Stimulated activated CD4-positive, alpha-beta T cell treated with anti-CD3 and anti-CD28 coated beads, TNF-alpha, amount 100 ng/mL, for 48 hours (primary cell): Measurements from ENCODE around the gene SLC35A4.
"Not testable (repeated sequence)": the region's sequence is repeated elsewhere in the genome, so short reads cannot be mapped to it uniquely, and the experiment has no call there.

Experiments
- DNase-seq, 3 donors: peaks; one replicate each; pipeline ENCODE4 v3.0.0-alpha.2; 2020; ENCODE audit warnings: low read depth in 3 of 3

Gene SLC35A4

DNA sequence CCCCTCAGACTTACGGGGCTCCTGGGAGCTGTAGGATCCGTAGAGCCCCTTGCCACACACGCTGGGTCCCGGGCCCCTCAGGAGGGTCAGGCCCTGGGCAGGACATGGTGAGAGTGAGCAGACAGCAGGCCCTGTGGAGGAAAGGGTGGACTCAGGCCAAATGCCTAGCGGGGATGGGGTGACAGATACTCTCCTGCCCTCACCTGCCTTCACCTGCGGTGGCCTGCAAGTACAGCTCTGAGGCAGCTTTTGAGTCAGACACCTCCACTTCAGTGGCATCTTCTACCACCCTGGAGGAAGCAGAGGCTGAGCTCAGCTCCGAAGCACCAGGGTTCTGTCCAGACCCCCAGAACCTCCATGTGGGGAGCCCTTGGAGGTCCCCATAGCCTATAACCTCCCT lies 26.2 kb downstream of the SLC35A4 start:
- no peak for DNase-seq

DNA sequence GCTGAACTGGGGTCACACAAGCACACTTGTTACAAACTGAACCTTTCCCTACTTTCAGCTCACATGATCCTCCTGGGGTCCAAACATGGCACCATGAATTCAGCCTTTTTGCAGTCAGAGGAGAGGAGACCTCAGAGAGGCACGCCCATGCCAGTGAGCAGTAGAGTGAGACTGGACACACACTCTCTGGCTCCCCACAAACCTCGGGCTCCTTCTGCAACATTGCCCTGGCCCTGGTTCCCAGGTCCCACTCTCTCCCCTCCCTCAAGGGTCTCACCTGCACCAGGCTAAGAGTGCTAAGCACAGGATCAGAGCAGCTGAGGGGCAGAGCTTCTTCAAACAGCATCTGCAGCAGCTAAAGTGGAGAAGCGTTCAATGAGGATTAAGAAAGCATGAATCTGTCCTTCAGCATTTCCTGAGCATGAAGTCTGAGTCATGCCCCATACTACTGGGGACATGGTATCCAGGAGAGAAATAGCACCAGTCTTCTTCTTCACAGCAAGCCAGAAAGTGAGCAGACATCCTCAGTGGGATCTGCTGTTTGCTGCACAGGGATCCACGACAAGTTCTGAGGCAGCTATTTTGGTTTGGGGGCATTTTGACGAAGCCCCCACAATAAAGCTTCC lies 27.2 kb downstream of the SLC35A4 start:
- DNase-seq: no peak

DNA sequence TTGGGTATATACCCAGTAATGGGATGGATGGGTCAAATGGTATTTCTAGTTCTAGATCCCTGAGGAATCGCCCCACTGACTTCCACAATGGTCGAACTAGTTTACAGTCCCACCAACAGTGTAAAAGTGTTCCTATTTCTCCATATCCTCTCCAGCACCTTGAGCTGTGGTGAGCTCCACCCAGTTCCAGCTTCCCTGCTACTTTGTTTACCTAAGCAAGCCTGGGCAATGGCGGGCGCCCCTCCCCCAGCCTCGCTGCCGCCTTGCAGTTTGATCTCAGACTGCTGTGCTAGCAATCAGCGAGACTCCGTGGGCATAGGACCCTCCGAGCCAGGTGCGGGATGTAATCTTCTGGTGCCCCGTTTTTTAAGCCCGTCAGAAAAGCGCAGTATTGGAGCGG lies 28.4 kb downstream of the SLC35A4 start:
- not testable (repeated sequence) for DNase-seq

DNA sequence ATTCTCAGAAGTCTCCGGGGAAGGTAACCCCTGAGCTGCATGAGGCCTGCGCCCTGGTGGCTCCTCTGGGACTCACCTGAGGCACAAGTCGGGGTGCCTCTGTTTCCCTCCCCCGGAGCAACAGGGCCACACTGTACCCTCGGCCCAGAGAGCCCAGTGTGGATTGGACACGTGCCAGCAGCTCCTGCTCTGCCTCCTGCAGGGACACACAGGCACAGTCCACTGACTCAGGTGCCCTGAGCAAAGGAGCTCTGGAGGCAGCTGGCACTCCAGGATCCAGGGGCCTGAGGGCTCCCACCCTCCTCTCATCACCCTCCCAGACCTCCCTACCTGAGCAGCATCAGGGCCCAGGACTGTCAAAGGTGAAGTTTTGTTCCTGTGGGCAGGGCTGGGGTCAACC lies 29.5 kb downstream of the SLC35A4 start:
- DNase-seq: no peak

DNA sequence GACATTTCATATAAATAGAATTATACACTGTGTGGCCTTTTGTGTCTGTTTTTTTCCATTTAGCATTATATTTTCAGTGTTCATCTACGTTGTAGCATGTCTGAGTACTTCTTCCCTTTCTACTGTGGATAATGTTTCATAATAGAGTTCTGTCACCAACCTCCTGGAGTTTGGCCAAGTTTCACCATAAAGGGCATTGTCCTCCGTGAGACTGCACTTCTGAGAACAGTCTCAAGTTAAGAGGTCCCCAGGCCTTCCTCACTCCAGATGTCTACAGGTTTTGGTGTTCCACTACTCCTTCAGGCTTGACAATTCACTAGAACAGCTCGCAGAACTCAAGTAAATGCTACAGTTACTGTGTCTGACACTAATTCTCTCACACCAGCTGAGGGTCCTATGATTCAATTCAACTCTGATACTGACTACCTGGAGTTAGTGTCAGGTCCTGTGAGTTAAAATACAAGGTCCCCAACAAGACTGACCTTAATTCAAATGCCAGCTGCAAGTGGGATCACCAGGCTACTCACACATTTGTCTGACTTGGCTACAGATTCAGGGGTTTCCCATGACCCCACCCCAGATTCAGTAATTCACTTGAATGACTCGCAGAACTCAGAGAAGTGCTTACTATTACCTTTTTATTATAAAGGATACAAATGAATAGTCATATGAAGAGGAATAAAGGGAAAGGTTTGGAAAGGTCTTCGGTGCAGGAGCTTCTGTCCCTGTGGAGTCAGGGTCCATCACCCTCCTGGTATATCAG lies 31.1 kb downstream of the SLC35A4 start:
- DNase-seq: no peak

DNA sequence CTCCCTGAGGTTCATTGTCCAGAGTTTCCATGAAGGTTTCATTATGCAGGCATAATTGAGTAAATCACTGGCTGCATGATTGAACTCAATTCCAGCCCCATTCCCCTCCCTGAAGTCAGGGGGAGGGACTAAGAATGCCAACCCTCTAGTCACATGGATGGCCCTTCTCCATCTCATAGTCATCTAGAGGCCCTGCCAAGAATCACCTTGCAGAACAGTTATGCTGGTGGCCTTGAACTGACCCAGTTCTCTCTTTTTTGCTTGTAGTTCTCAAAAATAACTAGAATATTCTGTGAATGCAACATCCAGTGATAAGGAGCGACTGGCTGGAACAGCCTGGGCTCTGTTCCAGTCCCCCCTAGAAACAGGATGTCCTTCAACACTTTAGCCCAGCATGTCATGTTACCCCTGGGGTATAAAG lies 31.7 kb downstream of the SLC35A4 start:
- DNase-seq: no peak

DNA sequence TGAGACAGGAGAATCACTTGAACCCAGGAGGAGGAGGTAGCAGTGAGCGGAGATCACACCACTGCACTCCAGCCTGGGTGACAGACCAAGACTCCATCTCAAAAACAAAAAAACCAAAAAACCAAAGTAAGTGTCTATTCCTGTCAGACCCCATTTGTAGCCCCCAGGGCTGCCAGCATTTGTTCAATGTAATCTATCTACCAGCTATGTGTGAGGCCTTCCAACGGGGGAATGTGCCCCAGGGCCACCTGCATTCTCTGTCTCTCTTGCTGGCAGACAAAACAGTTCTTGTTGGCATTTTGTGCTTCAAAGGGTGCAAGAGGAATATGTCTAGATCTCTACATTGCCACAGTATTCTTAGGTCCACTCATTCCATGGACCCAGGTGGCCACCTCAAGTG lies 34.2 kb downstream of the SLC35A4 start:
- DNase-seq: no peak

DNA sequence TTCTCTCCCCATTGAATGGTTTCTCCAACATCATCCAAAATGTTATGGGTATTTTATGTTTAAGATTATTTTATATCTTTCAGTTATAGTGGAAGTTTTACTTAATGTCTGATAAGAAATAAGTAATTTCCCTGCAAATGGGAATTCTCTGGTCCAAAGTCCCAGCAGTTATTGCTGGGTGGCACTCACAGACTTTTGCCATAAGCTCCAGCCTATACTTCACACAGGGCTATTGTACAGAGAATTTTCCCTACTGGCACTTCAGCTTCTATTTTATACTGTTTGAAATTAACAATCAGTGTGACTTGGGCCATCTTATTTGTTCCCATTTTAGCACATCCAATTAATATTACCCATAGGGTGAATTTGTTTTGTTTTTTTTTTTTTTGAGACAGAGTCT lies 35.5 kb downstream of the SLC35A4 start:
- no peak for DNase-seq

DNA sequence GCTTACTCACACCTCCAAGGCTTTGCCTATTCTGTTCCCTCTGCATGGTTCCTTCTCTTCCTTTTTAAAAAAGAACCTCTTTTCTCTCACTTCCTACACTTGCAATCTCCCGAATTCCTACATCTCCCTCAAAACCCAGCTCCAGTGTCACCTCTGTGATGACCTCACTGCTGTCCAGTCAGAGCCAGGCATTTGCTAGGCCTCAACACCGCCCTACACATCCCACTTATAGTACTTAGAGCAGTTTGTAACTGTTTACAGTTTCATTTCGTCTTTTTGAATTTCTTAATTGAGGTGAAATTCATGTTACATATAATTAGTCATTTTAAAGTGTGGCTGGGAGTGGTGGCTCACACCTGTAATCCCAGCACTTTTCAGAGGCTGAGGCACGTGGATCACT lies 37.5 kb downstream of the SLC35A4 start:
- DNase-seq: no peak

DNA sequence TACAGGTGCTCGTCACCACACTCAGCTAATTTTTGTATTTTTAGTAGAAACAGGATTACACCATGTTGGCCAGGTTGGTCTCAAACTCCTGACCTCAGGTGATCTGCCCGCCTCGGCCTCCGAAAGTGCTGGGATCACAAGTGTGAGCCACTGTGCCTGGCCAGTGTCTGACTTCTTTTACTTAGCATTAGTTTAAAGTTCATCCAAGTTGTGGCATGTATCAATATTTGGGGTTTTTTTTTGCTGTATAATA lies 38.7 kb downstream of the SLC35A4 start:
- not testable (repeated sequence) for DNase-seq

DNA sequence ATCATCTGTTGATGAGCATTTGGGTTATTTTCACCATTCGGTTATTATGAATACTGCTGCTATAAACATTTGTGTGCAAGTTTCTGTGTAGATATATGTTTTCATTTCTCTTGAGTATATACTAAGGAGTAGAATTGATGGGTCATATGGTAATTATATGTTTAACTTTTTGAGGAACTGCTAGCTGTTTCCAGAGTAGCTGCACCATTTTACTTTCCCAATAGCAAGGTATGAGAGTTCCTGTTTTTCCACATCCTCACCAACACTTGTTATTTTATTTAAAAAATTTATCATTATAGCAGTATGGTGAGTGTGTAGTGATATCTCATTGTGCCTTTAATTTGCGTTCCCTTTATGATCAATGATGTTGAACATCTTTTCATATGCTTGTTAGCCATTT lies 39.1 kb downstream of the SLC35A4 start:
- no peak for DNase-seq

DNA sequence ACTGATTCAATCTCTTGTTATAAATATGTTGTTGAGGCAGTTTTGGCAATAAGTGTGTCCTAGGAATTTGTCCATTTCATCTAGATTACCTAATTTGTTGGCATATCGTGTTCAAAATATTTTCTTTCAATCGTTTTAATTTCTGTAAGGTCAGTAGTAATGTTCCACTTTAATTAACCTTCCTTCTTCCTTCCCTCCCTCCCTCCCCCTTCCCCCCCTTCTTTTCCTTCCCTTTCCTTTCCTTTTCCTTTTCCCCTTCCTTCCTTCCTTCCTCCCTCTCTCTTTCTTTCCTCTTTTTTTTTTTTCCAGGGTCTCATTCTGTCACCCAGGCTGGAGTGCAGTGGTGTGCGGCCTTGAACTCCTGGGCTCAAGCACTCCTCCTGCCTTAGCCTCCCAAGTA lies 41.3 kb downstream of the SLC35A4 start:
- DNase-seq: no peak

DNA sequence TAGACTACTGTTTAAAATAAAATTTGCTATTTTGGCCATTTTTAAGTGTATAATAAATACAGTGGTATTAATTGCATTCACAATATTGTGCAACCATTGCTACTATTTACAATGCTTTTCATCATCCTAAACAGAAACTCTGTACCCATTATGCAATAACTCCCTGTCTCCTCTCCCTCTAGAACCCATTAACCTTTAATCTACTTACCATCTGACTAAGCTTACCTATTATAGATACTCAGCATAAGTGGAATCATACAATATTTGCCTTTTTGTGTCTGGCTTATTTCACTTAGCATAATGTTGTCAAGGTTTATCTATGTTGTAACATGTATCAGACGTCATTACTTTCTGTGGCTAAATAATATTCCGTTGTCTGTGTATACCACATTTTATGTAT lies 42.4 kb downstream of the SLC35A4 start:
- no peak for DNase-seq

DNA sequence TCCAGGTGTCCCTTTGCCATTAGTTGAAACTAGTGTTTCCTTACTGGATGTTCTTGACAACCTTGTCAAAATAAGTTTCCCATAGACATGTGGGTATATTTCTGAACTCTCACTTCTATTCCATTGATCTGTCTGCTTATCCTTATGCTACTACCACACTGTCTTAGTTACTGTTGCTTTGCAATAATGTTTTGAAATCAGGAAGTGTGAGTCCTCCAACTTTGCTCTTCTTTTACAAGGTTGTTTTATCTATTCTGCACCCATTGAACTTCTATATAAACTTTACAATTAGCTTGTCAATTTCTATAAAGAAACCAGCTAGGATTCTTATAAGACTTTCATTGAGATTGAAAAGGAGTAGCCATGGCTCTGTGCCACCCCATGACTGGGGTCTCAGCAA lies 44.1 kb downstream of the SLC35A4 start:
- no peak for DNase-seq

DNA sequence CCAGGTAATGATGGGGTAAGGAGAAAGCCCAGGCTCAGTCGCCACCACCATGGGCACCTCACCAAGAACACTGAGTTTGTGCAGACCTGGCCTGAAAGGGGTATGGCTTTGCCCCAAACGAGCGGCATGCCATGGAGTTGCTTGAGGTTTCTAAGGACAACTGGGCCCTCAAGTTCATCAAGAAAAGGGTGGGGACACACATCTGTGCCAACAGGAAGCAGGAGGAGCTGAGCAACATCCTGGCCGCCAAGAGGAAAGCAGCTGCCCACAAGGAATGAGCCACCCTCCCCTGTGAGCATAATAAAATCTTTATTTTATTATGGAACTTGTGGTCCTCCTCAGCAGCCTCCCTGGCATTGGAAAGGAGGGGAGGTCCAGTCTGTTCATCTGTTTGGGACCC lies 44.5 kb downstream of the SLC35A4 start:
- DNase-seq: no peak

DNA sequence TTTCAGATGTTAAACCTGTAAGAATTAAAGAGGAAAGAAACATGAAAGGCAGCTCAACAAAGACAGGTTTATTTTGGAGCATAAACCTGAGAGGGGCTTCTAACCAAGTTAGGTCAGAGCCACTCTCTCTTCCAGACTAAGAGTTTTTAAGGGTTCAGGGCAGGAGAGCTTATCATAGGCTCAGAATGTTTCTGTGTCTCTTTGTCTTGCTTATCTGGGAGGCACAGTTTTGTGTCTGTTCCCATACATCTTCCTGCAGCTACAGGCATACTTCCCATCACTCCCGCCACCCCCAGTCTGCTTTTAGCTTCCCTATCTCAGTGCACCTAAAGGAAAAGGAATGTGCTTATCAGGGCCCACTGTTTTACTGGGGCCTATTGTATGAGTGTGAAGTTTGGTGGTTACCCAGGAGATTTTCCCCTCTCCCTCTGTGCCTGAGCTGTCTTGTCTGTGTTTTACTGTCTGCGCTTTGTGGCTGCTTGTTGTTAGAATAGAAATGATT lies 46.4 kb downstream of the SLC35A4 start:
- DNase-seq: no peak
